C4-2B (cell line): ENCODE results near the gene CNN3.

ENCODE experiments used
- CTCF ChIP-seq: fragments of 450-650 bp; conservative IDR thresholded peaks from 2 replicates; pipeline ENCODE4 v1.5.1; 2017; ENCODE audit warnings: mild to moderate bottlenecking
- ZFX ChIP-seq: fragments of 450-650 bp; IDR thresholded peaks from 2 replicates; pipeline ENCODE4 v1.6.1; 2017

- TF ChIP-seq CTCF (no peak), ZFX (no peak)
Observed at GRCh38 chr1:94942171-94943128, 15.5 kb upstream of the CNN3 start.
